GM19238 (cell line): ENCODE data around the gene OR6M1.

ENCODE experiments used
- DNase-seq: peaks from one replicate; pipeline ENCODE4 v3.0.0; 2011; ENCODE audit warnings: low spot score; ENCODE audit not compliant: insufficient read length

The OR6M1 gene

GRCh38 chr11:123775715-123776549 is 30.2 kb downstream of the OR6M1 start:
- DNase-seq, result no peak

GRCh38 chr11:123775289-123775688 is 30.9 kb downstream of the OR6M1 start:
- no peak for DNase-seq

DNA sequence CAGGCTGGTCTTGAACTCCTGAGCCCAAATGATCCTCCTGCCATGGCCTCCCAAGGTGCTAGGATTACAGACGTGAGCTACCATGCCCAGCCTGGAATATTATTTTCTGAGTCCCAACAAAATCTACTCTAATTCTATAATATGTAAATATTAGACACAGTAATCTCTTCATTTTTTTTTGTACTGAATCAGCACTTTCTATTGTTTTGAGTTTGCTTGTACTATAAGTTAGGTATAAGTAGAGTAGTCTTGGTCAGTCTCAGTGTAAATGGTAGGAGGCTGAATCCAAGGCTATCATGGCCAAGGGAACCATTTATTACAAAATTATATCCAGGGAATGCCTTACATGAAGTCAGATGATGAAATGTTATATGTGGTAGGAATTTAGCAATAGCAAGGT is 32.2 kb downstream of the OR6M1 start:
- no peak for DNase-seq

GRCh38 chr11:123773026-123773425 is 33.1 kb downstream of the OR6M1 start:
- DNase-seq, result no peak

- DNase-seq, result no peak
Measured at GRCh38 chr11:123771664-123772063, 34.5 kb downstream of the OR6M1 start.

DNA sequence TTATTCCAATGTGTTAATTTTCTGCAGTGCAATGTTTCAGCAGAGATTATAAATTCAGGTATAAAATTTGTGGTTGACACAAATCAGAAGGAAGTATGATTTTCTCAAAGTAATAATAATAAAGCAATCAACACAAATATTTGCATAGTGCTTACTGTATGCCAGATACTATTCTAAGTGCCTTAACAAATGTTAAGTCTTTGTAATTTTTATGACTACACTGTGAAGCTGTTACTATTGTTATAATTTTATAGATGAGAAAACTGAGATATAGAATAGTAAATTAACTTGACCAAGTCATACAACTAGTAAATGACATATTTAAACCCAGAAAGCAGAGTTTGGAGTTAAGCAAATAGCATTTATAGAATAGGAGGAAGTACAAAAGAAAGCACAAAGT is 35.4 kb downstream of the OR6M1 start:
- DNase-seq, result no peak

DNA sequence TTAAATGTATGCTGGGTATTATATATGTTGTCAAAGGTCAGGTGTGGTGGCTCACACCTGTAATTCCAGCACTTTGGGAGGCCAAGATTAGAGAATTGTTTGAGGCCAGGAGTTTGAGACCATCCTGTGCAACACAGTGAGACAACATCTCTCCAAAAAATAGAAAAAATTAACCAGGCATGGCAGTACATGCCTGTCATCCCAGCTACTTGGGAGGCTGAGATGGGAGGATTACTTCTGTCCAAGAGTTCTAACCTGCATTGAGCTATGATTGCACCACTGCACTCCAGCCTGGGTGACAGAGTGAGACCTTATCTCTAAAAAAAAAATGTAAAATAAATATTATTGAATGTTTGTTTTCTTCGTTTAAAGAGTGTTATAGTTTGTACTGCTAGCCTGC is 40.5 kb downstream of the OR6M1 start:
- no peak for DNase-seq

- no peak for DNase-seq
Measured at GRCh38 chr11:123762422-123762821, 43.7 kb downstream of the OR6M1 start.

GRCh38 chr11:123760894-123761293 is 45.3 kb downstream of the OR6M1 start:
- no peak for DNase-seq

- DNase-seq, result no peak
Measured at GRCh38 chr11:123757976-123758375, 48.2 kb downstream of the OR6M1 start.

- DNase-seq, result no peak
Measured at GRCh38 chr11:123755813-123756212, 50.3 kb downstream of the OR6M1 start.
